ENCODE measurements around the gene CHMP4A. TPM values are rescaled to one million over a fixed set of nuclear protein-coding genes. Genes with fewer than 3 reads are reported as not detected.
A peak's percentile ranks its signal among the peaks of the same experiment; 100 is the strongest.

CHMP4A gene
- total and polyA plus RNA-seq, 9 of the 15 experiments (the other 6 are each of a cell fraction or from before 2014, with no cell fraction given) = 28.8 to 104 (median 52.7) TPM

DNA sequence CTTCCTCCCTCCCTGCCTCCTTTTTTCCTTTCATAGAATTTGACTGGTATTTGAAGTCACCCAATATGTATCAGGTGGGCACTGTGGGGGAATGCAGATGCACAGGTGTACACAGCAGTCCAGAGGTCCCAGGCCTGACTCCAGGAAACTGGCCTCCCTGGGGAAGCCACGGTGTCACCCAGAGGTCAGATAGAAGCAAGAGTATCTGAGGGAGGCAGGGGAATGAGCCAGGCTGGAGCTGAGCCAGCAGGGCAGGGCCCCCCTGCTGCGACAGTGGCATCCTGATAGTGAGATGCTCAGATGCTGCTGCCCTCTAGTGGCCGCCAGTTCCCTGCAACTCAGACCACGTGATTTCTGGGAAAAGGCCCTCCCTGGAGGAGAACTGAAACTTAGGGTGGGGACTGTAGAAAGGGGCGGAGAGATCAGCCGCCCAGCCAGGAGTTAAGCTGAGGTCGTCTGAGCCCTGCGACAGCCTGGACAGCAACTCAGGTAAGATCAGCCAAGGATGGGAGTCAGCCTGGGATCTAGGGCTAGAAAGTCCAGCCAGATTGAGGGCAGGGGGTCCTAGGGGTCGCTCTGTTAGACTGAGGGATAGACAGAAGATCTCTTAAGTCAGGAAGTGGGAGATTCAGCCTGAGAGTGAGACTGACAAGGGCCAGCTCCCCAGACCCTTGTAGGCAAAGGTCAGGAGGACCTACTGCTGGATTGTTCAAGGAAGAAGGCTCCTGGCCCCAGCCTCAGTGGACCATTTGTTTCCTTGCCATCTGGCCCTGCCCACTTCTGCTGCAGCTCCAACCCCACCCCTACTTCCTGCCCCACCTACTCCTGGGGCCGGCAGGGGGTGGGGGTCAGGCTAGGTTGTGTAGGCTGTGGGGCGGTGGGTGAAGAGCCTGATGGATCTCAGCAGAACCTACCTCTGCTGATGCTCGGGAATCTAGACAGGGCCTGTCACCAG is 52.2 kb downstream of the CHMP4A start, which contains the start of gene IRF9 (continued):
- TF ChIP-seq MAZ (CRISPR knock-in tag; conservative IDR thresholded peaks at IDR 0.05 in 1 of 2, IDR thresholded peaks at IDR 0.05 in 1 of 2) (peak; percentile 73 to 76; a peak in 3 of 4 replicates), ZNF695 (CRISPR knock-in tag; IDR thresholded peaks at IDR 0.05) (no peak), RB1 (IDR thresholded peaks at IDR 0.05; ENCODE audit: low read depth) (peak; percentile 71; the same call in 1 of the 2 replicates), YY1 (IDR thresholded peaks at IDR 0.05; ENCODE audit: borderline replicate concordance in 1 of 3, control insufficient read depth in 1 of 3, extremely low read depth in 1 of 3, insufficient read depth in 3 of 3, insufficient read length in 1 of 3, insufficient replicate concordance in 2 of 3, low read depth in 1 of 3, low read length in 2 of 3) (peak in 1 of 3 experiments; percentile 25), ZNF445 (CRISPR knock-in tag; IDR thresholded peaks at IDR 0.05; ENCODE audit: low read depth) (no peak), GATAD2A (IDR thresholded peaks at IDR 0.05) (no peak), CSDE1 (IDR thresholded peaks at IDR 0.05) (no peak), HMGN3 (IDR thresholded peaks at IDR 0.05; ENCODE audit: borderline replicate concordance, extremely low read depth, insufficient read length, low read depth, low read length) (no peak), HDAC2 (IDR thresholded peaks at IDR 0.05) (0 out of 2 replicates have a peak, but pooled peaks have one; percentile 45), PRMT5 (CRISPR knock-in tag; IDR thresholded peaks at IDR 0.05) (no peak), ZNF584 (CRISPR knock-in tag; IDR thresholded peaks at IDR 0.05; ENCODE audit: low read depth) (no peak), FOXK1 (CRISPR knock-in tag; IDR thresholded peaks at IDR 0.05; ENCODE audit: borderline replicate concordance) (no peak)
- TF ChIP-seq, protein P1, sequence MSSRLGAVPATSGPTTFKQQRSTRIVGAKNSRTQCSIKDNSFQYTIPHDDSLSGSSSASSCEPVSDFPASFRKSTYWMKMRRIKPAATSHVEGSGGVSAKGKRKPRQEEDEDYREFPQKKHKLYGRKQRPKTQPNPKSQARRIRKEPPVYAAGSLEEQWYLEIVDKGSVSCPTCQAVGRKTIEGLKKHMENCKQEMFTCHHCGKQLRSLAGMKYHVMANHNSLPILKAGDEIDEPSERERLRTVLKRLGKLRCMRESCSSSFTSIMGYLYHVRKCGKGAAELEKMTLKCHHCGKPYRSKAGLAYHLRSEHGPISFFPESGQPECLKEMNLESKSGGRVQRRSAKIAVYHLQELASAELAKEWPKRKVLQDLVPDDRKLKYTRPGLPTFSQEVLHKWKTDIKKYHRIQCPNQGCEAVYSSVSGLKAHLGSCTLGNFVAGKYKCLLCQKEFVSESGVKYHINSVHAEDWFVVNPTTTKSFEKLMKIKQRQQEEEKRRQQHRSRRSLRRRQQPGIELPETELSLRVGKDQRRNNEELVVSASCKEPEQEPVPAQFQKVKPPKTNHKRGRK (tag; IDR thresholded peaks at IDR 0.05) = no peak
- TF ChIP-seq, protein P2, sequence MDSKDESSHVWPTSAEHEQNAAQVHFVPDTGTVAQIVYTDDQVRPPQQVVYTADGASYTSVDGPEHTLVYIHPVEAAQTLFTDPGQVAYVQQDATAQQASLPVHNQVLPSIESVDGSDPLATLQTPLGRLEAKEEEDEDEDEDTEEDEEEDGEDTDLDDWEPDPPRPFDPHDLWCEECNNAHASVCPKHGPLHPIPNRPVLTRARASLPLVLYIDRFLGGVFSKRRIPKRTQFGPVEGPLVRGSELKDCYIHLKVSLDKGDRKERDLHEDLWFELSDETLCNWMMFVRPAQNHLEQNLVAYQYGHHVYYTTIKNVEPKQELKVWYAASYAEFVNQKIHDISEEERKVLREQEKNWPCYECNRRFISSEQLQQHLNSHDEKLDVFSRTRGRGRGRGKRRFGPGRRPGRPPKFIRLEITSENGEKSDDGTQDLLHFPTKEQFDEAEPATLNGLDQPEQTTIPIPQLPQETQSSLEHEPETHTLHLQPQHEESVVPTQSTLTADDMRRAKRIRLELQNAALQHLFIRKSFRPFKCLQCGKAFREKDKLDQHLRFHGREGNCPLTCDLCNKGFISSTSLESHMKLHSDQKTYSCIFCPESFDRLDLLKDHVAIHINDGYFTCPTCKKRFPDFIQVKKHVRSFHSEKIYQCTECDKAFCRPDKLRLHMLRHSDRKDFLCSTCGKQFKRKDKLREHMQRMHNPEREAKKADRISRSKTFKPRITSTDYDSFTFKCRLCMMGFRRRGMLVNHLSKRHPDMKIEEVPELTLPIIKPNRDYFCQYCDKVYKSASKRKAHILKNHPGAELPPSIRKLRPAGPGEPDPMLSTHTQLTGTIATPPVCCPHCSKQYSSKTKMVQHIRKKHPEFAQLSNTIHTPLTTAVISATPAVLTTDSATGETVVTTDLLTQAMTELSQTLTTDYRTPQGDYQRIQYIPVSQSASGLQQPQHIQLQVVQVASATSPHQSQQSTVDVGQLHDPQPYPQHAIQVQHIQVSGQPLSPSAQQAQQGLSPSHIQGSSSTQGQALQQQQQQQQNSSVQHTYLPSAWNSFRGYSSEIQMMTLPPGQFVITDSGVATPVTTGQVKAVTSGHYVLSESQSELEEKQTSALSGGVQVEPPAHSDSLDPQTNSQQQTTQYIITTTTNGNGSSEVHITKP (IDR thresholded peaks at IDR 0.05; ENCODE audit: partially characterized antibody) = no peak
- TF ChIP-seq, protein P3, sequence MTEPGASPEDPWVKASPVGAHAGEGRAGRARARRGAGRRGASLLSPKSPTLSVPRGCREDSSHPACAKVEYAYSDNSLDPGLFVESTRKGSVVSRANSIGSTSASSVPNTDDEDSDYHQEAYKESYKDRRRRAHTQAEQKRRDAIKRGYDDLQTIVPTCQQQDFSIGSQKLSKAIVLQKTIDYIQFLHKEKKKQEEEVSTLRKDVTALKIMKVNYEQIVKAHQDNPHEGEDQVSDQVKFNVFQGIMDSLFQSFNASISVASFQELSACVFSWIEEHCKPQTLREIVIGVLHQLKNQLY (CRISPR knock-in tag; conservative IDR thresholded peaks at IDR 0.05) = no peak

Data from K562 (cell line).